Cardiac muscle cell (in vitro differentiated cells and primary cell): ENCODE measurements around the gene PRPF38A. TPM values are rescaled to one million over a fixed set of nuclear protein-coding genes. Genes with fewer than 3 reads are reported as not detected.

Experiments
- DNase-seq, 2 donors: peaks; one replicate each; pipeline versions ENCODE4 v3.0.0 to v3.0.0-alpha.2; 2010 to 2017; ENCODE audit warnings: low read depth in 1 of 2, low spot score in 1 of 2
- H3K27ac ChIP-seq: fragments of 200-600 bp; sonication (generic); 2 replicates; pipeline ENCODE4 v1.5.1; 2016
- H3K27me3 ChIP-seq: fragments of 200-600 bp; sonication (generic); 2 replicates; pipeline ENCODE4 v1.6.0; 2016; ENCODE audit warnings: control low read depth
- H3K36me3 ChIP-seq: fragments of 200-600 bp; sonication (generic); 2 replicates; pipeline ENCODE4 v1.5.1; 2016; ENCODE audit warnings: control low read depth
- H3K4me1 ChIP-seq: fragments of 200-600 bp; sonication (generic); 2 replicates; pipeline ENCODE4 v1.8.1; 2017; ENCODE audit warnings: low read depth, mild to moderate bottlenecking, mixed run types
- H3K4me3 ChIP-seq: fragments of 200-600 bp; sonication (generic); 2 replicates; pipeline ENCODE4 v1.5.1; 2016; ENCODE audit warnings: mild to moderate bottlenecking
- H3K9me3 ChIP-seq: fragments of 200-600 bp; sonication (generic); 2 replicates; pipeline ENCODE4 v1.5.1; 2017; ENCODE audit warnings: low read depth, mild to moderate bottlenecking, control low read depth
- polyA plus RNA-seq: library from polyadenylated mRNA; unstranded; fragments of >200 nt; fragmentation: Nextera tagmentation; extraction: Ambion mirVana; gene quantifications from 2 replicates; pipeline ENCODE4 v1.2.1, GENCODE V29; 2016
- total RNA-seq: library from RNA; depleted of rRNA; stranded (reverse); fragments of >200 nt; gene quantifications from 2 replicates; pipeline ENCODE4 v1.2.3, GENCODE V29; 2016
- TF ChIP-seq, protein P1 (sequence below): IDR thresholded peaks from 2 replicates; pipeline ENCODE4 v1.5.1; 2012; ENCODE audit warnings: low read depth, mild to moderate bottlenecking, low read length

Gene PRPF38A
- total and polyA plus RNA-seq, 2 experiments from 2014 or later, result 18.9 to 43.4 TPM

DNA sequence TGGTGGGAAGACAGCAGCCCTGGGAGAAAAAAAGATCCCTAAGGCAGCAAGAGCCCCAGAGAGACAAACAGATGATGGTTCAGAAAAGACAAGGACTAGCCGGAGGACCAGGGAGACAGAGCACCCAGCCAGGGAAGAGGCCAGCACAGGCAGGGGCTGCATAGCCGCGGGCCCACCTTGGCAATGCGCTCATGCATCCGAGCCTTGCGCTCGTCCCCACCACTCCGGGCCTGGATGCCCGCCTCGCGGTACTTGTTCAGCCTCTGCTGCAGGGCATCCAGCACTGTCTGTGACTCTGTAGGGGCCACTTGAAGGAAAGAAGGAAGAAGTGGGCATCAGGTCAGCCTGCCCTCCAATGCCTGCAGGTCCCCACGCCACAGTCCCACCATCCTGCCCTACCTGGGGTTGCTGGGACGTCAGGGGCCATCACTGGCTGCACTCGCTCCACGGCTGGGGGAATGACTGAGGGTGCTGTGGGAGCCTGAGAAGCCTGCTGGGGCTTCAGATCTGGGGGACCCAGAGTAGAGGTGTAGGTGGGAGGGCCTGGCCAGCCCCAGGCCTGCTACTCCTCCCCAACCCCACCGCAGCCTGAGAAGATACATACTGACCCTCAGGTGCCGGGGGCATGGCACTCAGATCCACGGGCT lies 45.4 kb upstream of the PRPF38A start:
- TF ChIP-seq, protein P1, sequence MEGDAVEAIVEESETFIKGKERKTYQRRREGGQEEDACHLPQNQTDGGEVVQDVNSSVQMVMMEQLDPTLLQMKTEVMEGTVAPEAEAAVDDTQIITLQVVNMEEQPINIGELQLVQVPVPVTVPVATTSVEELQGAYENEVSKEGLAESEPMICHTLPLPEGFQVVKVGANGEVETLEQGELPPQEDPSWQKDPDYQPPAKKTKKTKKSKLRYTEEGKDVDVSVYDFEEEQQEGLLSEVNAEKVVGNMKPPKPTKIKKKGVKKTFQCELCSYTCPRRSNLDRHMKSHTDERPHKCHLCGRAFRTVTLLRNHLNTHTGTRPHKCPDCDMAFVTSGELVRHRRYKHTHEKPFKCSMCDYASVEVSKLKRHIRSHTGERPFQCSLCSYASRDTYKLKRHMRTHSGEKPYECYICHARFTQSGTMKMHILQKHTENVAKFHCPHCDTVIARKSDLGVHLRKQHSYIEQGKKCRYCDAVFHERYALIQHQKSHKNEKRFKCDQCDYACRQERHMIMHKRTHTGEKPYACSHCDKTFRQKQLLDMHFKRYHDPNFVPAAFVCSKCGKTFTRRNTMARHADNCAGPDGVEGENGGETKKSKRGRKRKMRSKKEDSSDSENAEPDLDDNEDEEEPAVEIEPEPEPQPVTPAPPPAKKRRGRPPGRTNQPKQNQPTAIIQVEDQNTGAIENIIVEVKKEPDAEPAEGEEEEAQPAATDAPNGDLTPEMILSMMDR, result no peak
- Histone ChIP-seq H3K36me3 (peaks cover 64% of the 10 kb centered on the region), H3K27me3 (no peaks in the 10 kb centered on the region), H3K27ac (no peak overlapping the region), H3K4me3 (no peak overlapping the region), H3K9me3 (no peaks in the 10 kb centered on the region), H3K4me1 (no peaks in the 10 kb centered on the region)
- no peak for DNase-seq

DNA sequence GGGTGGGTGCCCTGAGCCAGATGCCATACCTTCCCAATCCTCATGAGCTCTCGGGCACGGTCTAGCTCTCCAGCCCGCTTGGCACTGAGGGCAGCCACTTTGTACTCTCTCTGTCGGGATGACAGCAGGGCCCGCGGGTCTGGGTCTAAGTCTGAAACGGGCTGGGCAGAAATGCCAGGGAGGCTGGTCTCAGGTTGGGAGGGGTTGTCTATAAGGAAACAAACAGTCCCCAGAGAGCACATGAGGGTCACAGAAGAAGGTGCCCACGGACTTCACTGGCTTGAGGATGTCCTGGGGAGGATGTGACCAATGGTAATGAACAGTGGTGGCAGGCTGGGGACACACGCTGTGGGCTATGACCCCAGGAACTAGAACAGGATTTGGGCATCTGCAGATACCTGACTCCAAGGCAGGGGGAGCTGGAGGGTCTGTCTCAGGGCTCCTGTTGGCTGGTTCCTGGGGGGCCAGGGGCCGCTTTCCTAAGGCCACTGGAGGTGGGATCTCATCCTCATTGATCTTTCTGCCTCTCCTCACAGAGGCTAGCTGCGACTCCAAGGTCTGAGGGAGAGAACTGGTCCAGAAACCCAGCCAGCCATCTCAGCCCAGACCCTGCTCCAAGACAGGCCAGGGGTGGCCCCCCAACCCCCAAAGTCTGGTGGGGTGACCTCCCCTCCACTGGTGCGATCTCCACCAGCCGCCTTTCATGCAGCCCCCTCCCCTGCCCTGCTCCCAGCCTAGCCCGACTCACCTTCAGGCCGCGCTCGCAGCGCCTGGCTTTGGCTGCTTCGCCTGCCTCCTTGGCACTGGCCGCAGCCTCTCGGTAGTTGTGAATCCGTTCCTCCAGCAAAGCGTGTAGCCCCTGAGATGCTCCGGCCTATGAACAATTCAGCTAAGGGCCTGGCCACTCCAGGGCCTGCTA lies 44.5 kb upstream of the PRPF38A start:
- H3K36me3 ChIP-seq, result peaks cover 57% of the 10 kb centered on the region
- DNase-seq, result no peak
- TF ChIP-seq, protein P1, result no peak

GRCh38 chr1:52360595-52360968 lies 43.8 kb upstream of the PRPF38A start:
- Histone ChIP-seq H3K4me3 (no peak overlapping the region), H3K27me3 (no peaks in the 10 kb centered on the region), H3K36me3 (peaks cover 53% of the 10 kb centered on the region), H3K4me1 (peaks cover 5% of the 10 kb centered on the region), H3K27ac (no peak overlapping the region), H3K9me3 (no peaks in the 10 kb centered on the region)
- no peak for DNase-seq
- TF ChIP-seq, protein P1, result no peak

More for the DNA sequence above, 44.5 kb upstream of the PRPF38A start:
- no peaks in the 10 kb centered on the region for H3K9me3 ChIP-seq
- H3K4me3 ChIP-seq, result no peak overlapping the region
- peaks cover 2% of the 10 kb centered on the region for H3K4me1 ChIP-seq
- no peak overlapping the region for H3K27ac ChIP-seq
- H3K27me3 ChIP-seq, result no peaks in the 10 kb centered on the region

DNA sequence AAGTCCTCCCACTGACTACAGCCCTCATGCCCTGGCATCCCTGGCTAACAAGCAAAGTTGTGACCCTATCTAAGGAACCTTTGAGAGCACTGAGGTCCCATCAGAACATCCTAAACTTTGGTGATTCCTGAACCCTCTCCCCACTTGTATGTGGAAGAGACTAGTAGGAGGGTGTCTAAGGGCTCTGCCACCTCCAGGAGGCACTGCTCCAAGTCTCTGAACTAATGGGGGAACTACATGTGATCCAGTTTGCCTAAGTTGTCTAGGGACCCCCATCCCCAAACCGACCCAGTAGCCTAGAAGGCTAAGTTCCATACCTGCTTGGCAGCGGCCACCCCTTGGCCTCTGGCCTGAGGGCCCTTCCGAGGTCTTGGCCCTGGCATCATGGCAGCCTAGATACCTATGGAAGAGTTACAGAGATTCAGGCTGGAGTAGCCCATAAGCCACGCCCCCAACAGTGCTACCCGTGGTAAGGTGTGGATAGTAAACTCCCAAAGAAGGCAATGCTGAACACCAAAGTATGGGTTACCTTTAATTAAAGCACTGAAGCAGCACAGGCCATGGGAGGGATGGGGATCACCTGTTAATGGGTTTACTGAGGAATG lies 40.1 kb upstream of the PRPF38A start:
- Histone ChIP-seq H3K4me1 (peaks cover 9% of the 10 kb centered on the region), H3K36me3 (peaks cover 25% of the 10 kb centered on the region), H3K4me3 (no peak overlapping the region), H3K27ac (no peak overlapping the region), H3K9me3 (no peaks in the 10 kb centered on the region), H3K27me3 (no peaks in the 10 kb centered on the region)
- TF ChIP-seq, protein P1, result no peak
- DNase-seq, result no peak

DNA sequence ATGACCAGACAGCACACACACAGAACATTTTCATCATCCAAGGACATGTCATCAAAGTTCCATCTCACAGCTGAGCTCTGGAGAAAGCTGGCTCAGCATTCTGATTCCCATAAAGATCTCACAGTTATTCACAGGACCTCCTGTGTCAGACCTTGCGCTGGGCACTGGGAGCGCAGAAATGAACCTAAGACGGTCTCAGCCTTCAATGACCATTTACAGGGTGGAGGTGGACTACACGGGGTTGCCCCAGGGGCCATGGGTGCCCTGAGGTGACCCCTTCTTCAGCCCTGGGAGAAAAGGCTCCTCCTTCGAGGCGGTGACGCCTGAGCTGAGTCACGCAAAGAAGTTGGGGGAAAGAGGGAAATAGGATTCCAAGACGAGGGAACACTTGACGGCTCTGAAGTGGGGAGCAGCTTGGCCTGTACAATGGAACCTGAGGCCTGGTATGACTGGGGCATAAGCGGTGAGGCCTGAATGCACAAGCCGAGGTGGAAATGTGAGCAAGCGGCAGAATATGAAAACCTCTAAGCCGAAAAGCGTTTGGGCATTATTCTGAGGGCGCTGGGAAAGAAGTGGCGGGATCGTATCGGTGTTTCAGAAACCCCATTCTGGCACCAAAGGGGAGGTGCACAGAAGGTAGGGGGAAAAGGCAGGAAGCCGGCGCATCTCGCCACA lies 39.2 kb upstream of the PRPF38A start:
- DNase-seq, result peak; percentile 30 to 71
- no peaks in the 10 kb centered on the region for H3K27me3 ChIP-seq
- peak overlapping the region; percentile 75 for H3K4me3 ChIP-seq
- no peaks in the 10 kb centered on the region for H3K9me3 ChIP-seq
- peaks cover 18% of the 10 kb centered on the region for H3K36me3 ChIP-seq
- peak overlapping the region; percentile 92 for H3K27ac ChIP-seq
- H3K4me1 ChIP-seq, result peaks cover 9% of the 10 kb centered on the region
- TF ChIP-seq, protein P1, result no peak
